ENCODE measurements around the gene PARPBP.
"Not testable (repeated sequence)": the region's sequence is repeated elsewhere in the genome, so short reads cannot be mapped to it uniquely, and the experiment has no call there.

The PARPBP gene

DNA sequence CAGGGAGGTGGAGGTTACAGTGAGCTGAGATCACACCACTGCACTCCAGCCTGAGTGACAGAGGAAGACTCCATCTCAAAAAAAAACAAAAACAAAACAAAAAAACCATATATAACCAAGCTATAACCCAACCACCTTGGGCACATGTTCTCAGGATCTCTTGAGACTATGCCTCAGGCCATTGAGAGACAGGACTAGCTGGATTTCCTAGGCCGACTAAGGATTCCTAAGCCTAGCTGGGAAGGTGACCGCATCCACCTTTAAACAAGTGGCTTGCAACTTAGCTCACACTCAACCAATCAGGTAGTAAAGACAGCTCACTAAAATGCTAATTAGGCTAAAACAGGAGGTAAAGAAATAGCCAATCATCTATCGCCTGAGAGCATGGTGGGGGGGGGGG lies 35.2 kb downstream of the PARPBP start:
- not testable (repeated sequence) for DNase-seq (ENCODE audit: low spot score)

- no peak for DNase-seq (ENCODE audit: low spot score)
These were observed 43.4 kb downstream of the PARPBP start for GRCh38 chr12:102163383-102163782.

GRCh38 chr12:102167821-102168604 lies 48.0 kb downstream of the PARPBP start:
- DNase-seq (ENCODE audit: low spot score): no peak

GRCh38 chr12:102169922-102170621 lies 50.1 kb downstream of the PARPBP start:
- DNase-seq (ENCODE audit: low spot score): peak; percentile 8

GRCh38 chr12:102171951-102172350 lies 52.0 kb downstream of the PARPBP start:
- DNase-seq (ENCODE audit: low spot score): no peak

GRCh38 chr12:102172436-102172835 lies 52.5 kb downstream of the PARPBP start:
- no peak for DNase-seq (ENCODE audit: low spot score)

- DNase-seq (ENCODE audit: low spot score): no peak
These were observed 54.1 kb downstream of the PARPBP start for GRCh38 chr12:102174117-102174516.

GRCh38 chr12:102174761-102175160 lies 54.8 kb downstream of the PARPBP start:
- DNase-seq (ENCODE audit: low spot score): no peak

- DNase-seq (ENCODE audit: low spot score): no peak
These were observed 62.7 kb downstream of the PARPBP start for GRCh38 chr12:102182635-102183034.

DNA sequence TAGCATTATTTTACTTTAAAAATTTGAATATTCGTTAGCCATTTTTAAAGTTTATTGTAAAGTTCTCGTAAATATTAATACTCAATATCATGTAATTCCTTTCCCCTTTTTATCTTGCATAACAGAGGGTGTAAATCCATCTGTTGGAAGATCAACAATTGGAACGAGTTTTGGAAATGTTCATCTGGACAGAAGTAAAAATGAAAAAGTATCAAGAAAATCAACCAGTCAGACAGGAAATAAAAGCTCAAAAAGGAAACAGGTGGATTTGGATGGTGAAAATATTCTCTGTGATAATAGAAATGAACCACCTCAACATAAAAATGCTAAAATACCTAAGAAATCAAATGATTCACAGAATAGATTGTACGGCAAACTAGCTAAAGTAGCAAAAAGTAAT lies 75.8 kb downstream of the PARPBP start:
- no peak for DNase-seq (ENCODE audit: low spot score)

- DNase-seq (ENCODE audit: low spot score): no peak
These were observed 77.8 kb downstream of the PARPBP start, which contains the start of gene PMCH for GRCh38 chr12:102197789-102198188. PMCH (minus strand) TSS chr12:102197833; CDS start chr12:102197770, 63 bp downstream.

DNA sequence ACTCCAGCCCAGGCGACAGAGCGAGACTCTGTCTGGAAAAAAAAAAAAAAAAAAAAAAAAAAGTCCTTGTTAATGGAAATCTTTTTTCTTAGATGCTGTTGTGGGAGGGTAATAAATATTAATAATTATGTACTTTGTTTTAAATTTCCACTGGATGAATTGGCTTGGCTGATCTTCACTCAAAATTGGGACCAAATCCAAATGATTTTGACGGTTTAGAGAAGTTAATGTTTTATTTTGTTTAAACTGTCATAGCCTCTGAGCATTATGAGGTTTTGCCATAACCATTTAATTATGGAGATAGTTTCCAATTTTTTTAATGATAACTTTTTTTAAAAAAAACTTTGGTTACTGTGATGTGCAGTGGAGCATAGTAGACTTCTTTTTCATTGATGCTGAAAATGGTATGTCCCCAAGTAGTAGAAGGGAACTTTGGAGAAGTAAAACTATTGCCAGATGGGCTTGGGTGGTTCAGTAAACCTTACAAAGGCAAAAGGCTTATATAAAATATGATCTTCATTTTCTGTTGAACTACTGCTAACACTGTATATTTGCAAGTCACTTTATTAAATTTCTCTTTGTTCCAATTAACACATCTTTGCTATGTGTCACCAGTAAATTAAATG lies 81.6 kb downstream of the PARPBP start:
- DNase-seq (ENCODE audit: low spot score): peak; percentile 4

GRCh38 chr12:102202556-102202955 lies 82.6 kb downstream of the PARPBP start:
- DNase-seq (ENCODE audit: low spot score): no peak

GRCh38 chr12:102204025-102204424 lies 84.0 kb downstream of the PARPBP start:
- no peak for DNase-seq (ENCODE audit: low spot score)

GRCh38 chr12:102215992-102216691 lies 96.2 kb downstream of the PARPBP start:
- no peak for DNase-seq (ENCODE audit: low spot score)

DNA sequence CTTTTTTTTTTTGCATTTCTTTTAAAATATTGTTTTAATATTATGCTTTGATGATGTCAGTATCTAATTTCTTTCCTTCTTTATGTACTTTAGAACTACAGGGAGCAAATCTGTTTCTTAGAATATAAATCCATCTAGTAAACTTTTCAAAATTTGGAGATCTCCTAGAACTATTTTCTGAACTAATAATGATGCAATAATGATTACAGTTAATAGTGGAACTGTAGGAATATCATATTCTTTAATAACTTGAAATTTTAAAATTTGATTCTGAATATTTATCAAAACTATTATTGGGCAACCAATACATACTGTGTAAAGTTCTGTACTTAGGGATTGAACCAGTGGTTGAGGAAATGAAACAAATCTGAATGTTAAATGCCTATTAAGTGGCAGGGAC lies 100.8 kb downstream of the PARPBP start:
- no peak for DNase-seq (ENCODE audit: low spot score)

GRCh38 chr12:102227954-102228353 lies 108.0 kb downstream of the PARPBP start:
- DNase-seq (ENCODE audit: low spot score): no peak

DNA sequence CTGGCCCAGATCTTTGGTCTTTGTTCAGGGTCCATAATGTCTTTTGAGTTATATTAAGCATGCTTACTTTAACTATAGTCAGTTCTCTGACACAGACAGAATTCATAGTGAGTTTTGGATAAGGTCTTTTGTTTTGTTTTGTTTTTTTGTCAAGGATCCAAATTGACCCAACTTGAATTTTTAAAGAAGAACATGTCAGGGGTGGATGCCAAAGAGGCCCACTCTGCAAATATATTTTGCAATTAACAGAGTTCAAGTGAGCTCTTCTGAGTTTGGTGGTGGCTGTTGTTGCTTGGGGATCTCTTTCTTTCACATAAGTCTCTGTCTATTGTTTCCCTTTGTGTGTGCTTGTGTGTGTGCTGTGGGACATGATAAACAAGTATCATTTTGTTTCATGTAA lies 112.1 kb downstream of the PARPBP start:
- no peak for DNase-seq (ENCODE audit: low spot score)

- DNase-seq (ENCODE audit: low spot score): no peak
These were observed 112.5 kb downstream of the PARPBP start for GRCh38 chr12:102232446-102232845.

DNA sequence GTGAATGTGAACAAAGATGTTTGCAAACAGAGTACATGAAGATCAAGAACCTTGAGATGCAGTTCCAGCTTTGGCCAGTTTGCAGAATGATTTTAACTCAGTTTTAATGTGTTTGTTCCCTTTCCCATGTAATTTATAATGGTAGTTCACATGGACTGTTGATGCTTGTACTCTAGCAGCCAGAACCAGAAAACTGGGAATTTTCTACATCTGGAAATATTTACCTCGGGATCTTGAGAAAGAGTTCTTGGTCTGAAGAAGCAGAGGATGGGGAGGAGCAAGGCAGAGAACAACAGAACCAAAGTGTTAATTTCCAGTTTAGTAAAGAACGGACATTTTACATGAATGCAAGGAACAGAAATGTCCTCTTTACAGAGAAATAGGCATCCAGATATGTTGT lies 114.6 kb downstream of the PARPBP start:
- no peak for DNase-seq (ENCODE audit: low spot score)

DNA sequence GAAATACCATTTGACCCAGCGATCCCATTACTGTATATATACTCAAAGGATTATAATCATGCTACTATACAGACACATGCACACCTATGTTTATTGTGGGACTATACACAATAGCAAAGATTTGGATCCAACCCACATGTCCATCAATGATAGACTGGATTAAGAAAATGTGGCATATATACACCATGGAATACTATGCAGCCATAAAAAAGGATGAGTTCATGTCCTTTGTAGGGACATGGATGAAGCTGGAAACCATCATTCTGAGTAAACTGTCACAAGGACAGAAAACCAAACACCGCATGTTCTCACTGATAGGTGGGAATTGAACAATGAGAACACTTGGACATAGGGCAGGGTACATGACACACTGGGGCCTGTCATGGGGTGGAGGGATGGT lies 120.9 kb downstream of the PARPBP start:
- DNase-seq (ENCODE audit: low spot score): not testable (repeated sequence)

Measured in germinal center (tissue), 1 donor.